AG09309 (cell line): ENCODE results near the gene PPM1H.

Source experiments
- DNase-seq: peaks from one replicate; pipeline ENCODE4 v3.0.0-alpha.2; 2010; ENCODE audit warnings: low read depth
- H3K4me3 ChIP-seq: 2 replicates; pipeline ENCODE4 v1.5.1; 2011; ENCODE audit warnings: mild to moderate bottlenecking, low read depth, low read length, moderate library complexity; ENCODE audit not compliant: control insufficient read depth
- TF ChIP-seq, protein P1 (sequence below): IDR thresholded peaks from 2 replicates; pipeline ENCODE4 v1.5.1; 2011; ENCODE audit warnings: mild to moderate bottlenecking, low read depth, low read length, inconsistent platforms; ENCODE audit not compliant: insufficient read depth, control insufficient read depth; ENCODE audit errors: missing control alignments

Gene PPM1H

DNA sequence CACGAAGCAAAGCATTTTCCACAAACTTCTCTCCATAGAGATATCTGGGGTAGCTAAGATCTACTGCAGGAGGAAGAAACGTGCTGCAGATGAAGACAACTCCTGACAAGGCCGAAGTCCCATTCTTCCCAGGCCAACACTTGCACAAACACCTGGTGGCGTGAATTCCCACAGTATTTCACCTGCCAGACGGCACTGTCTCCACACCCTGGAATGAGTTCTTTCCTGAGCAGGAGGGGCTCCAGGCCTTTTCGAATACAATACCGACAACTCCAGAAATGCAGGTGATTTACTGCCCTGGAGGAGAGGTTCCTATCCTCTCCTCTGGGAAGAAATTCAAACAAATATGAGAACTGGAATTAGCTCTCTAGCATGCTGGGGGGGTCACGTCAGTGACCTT, 288.4 kb downstream of the PPM1H start:
- no peak for DNase-seq
- TF ChIP-seq, protein P1, sequence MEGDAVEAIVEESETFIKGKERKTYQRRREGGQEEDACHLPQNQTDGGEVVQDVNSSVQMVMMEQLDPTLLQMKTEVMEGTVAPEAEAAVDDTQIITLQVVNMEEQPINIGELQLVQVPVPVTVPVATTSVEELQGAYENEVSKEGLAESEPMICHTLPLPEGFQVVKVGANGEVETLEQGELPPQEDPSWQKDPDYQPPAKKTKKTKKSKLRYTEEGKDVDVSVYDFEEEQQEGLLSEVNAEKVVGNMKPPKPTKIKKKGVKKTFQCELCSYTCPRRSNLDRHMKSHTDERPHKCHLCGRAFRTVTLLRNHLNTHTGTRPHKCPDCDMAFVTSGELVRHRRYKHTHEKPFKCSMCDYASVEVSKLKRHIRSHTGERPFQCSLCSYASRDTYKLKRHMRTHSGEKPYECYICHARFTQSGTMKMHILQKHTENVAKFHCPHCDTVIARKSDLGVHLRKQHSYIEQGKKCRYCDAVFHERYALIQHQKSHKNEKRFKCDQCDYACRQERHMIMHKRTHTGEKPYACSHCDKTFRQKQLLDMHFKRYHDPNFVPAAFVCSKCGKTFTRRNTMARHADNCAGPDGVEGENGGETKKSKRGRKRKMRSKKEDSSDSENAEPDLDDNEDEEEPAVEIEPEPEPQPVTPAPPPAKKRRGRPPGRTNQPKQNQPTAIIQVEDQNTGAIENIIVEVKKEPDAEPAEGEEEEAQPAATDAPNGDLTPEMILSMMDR, result no peak
- H3K4me3 ChIP-seq, result no peak overlapping the region

DNA sequence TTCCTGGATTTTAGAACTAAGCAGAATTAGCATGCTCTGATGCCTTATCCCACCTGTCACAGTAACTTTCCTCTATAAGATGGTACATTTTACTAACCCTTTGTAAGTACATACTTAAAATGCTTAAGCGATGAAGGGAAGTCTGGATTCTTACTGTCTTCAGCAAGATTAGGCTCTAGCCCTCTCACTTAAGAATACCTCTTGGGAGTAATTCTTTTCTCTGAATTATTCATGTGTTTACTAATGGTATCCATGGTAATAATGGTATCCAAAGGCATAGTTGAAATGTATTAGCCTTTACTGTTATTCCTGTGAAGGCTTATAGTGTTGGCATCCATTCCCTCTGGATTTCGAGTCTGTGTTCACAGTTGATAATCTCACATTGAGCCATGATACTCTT, 291.5 kb downstream of the PPM1H start:
- TF ChIP-seq, protein P1, result no peak
- no peak for DNase-seq

DNA sequence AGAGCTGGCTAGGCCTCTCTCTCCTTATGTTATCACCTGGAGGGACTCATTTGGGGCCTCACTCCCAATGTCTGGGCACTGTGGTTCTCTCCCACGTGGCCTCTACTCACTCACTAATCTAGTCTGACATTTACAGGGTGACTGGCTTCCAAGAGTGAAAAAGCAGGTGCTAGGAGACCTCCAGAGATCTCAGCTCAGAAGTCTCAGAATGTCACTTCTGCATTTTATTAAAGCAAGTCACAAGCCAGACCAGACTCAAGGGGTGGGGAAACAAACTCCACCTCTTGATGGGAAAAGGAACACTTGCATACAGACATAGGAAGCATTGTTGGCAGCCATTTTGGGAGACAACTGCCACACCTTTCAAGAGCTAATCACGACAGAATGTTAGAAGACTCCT, 292.5 kb downstream of the PPM1H start:
- H3K4me3 ChIP-seq, result no peak overlapping the region
- TF ChIP-seq, protein P1, result no peak
- DNase-seq, result no peak

More for the DNA sequence above, 291.5 kb downstream of the PPM1H start:
- H3K4me3 ChIP-seq, result no peak overlapping the region

DNA sequence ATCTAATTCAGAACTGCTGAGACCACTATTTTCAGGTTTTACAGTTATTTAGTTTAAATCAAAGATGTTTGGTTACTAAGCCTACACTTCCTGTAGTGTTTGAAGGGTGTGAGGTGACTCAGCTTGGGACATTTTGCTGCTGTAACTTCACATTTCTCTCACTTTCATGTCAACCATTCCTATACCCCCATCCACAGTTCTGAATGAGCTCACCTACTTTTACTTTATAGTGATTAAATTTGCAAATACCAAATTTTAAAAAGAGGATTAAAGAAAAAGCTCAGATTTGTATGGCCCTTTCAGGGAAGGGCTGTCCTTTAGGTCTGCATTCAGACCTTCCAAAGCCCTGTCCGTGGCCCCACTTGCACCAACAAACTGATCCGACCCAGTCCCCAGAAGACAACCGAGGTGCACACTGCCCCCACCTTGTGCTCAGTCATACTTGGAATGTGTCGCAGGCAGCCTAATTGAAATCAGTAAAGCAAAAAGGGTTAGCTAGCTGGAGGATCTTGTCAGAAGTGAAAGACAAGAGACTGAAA, 294.0 kb downstream of the PPM1H start:
- DNase-seq, result no peak
- TF ChIP-seq, protein P1, result no peak
- no peak overlapping the region for H3K4me3 ChIP-seq

DNA sequence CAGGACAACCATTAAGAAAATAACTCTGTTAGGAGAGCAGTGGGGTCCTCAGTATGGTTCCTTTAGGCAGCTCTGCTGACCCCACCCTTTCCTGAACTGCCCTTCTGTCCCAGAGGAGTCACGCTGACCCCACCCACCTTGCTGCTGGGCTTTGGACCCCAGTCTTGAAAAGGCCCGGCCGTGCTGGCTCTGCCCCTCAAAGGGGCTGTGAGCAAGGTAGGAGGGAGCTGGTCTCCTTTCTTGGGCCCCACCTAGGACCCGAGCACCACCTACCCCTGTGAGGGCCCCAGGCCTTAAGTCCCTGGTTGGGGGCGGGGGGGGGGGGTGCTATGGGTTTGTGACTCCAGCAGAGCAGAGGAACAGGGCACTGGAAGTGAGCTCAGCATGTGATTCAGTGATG, 297.3 kb downstream of the PPM1H start:
- TF ChIP-seq, protein P1, result no peak
- no peak for DNase-seq
- H3K4me3 ChIP-seq, result no peak overlapping the region

DNA sequence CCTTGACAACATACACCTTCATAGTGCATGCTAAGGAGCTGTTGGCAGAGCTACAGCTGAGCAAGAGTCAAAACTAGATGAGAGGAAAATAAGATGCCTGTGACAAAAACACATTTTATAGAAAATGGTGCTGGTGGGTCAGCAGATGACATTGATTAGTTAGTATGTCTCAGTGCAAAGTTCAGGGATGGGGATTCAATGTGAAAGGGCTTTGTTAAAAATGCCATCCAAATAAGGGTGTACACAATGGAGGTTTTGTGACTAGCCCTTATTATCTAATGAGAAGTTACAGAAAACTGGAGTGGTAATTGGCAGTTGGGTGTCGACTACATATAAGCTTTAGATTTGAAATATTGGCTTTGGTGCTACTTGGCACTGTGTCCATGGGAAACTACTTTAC, 299.3 kb downstream of the PPM1H start:
- no peak for DNase-seq
- no peak overlapping the region for H3K4me3 ChIP-seq
- TF ChIP-seq, protein P1, result no peak
